DOHH2 (cell line): Measurements from ENCODE around the gene GAS7.

Experiments
- H3F3A ChIP-seq: fragments of 200-600 bp; sonication (generic), shearing (Covaris generic); 2 replicates; pipeline ENCODE4 v1.6.0; 2016; ENCODE audit warnings: antibody characterized with exemption, mild to moderate bottlenecking; ENCODE audit not compliant: control insufficient read depth, insufficient read depth
- H3K27ac ChIP-seq: fragments of 200-600 bp; sonication (generic); 2 replicates; pipeline ENCODE4 v1.5.1; 2014; ENCODE audit warnings: low read depth, mild to moderate bottlenecking, low read length, moderate library complexity
- H3K27me3 ChIP-seq: fragments of 200-600 bp; sonication (generic); 2 replicates; pipeline ENCODE4 v1.6.1; 2014; ENCODE audit warnings: mild to moderate bottlenecking, low read length, mixed read lengths; ENCODE audit not compliant: control insufficient read depth
- H3K36me3 ChIP-seq: fragments of 200-600 bp; sonication (generic); 2 replicates; pipeline ENCODE4 v1.6.1; 2014; ENCODE audit warnings: mild to moderate bottlenecking, low read length, moderate library complexity, mixed read lengths; ENCODE audit not compliant: control insufficient read depth
- H3K4me1 ChIP-seq: fragments of 200-600 bp; sonication (generic); 2 replicates; pipeline ENCODE4 v1.6.1; 2014; ENCODE audit warnings: mild to moderate bottlenecking, low read length, mixed read lengths; ENCODE audit not compliant: control insufficient read depth
- H3K4me2 ChIP-seq: fragments of 200-600 bp; sonication (generic); 2 replicates; pipeline ENCODE4 v1.6.0; 2014; ENCODE audit warnings: mild to moderate bottlenecking, low read length, moderate library complexity
- H3K4me3 ChIP-seq: fragments of 200-600 bp; sonication (generic); 2 replicates; pipeline ENCODE4 v1.5.1; 2014; ENCODE audit warnings: mild to moderate bottlenecking, low read length, mixed read lengths
- H3K79me2 ChIP-seq: fragments of 200-600 bp; sonication (generic); 2 replicates; pipeline ENCODE4 v1.6.1; 2014; ENCODE audit warnings: mild to moderate bottlenecking, low read length, mixed read lengths; ENCODE audit not compliant: control insufficient read depth
- H3K9me2 ChIP-seq: fragments of 200-600 bp; sonication (generic); replicated peaks from 2 replicates; pipeline ENCODE4 v1.6.1; 2014; ENCODE audit warnings: mild to moderate bottlenecking, low read length, mixed read lengths; ENCODE audit not compliant: control insufficient read depth
- H3K9me3 ChIP-seq: fragments of 200-600 bp; sonication (generic); 2 replicates; pipeline ENCODE4 v1.6.1; 2014; ENCODE audit warnings: antibody characterized with exemption, low read length, mixed read lengths; ENCODE audit not compliant: control insufficient read depth, insufficient read depth
- H4K20me1 ChIP-seq: fragments of 200-600 bp; sonication (generic); 2 replicates; pipeline ENCODE4 v1.6.0; 2014; ENCODE audit warnings: low read depth, mild to moderate bottlenecking, antibody characterized with exemption, low read length, moderate library complexity; ENCODE audit not compliant: control insufficient read depth, insufficient read depth
- CTCF ChIP-seq: fragments of 200-600 bp; sonication (generic); IDR thresholded peaks from one replicate; pipeline ENCODE4 v1.5.1; 2014; ENCODE audit warnings: antibody characterized with exemption, mild to moderate bottlenecking, low read depth, low read length; ENCODE audit not compliant: poor library complexity, severe bottlenecking
- EZH2phosphoT487 ChIP-seq: fragments of 200-600 bp; sonication (generic); IDR thresholded peaks from 2 replicates; pipeline ENCODE4 v1.6.1; 2017; ENCODE audit warnings: borderline replicate concordance, mild to moderate bottlenecking, antibody characterized with exemption, low read length, moderate library complexity, mixed read lengths

Gene GAS7

GRCh38 chr17:10029129-10029528 lies 169.3 kb downstream of the GAS7 start:
- H3K4me3 ChIP-seq = no peak overlapping the region
- H3K9me2 ChIP-seq = no peaks in the 10 kb centered on the region
- no peaks in the 10 kb centered on the region for H3K4me1 ChIP-seq
- H4K20me1 ChIP-seq = no peaks in the 10 kb centered on the region
- no peaks in the 10 kb centered on the region for H3K9me3 ChIP-seq
- no peaks in the 10 kb centered on the region for H3K36me3 ChIP-seq
- no peak overlapping the region for H3K27ac ChIP-seq
- no peaks in the 10 kb centered on the region for H3K27me3 ChIP-seq
- no peaks in the 10 kb centered on the region for H3F3A ChIP-seq
- H3K4me2 ChIP-seq = no peak overlapping the region
- TF ChIP-seq EZH2phosphoT487 (no peak), CTCF (no peak)
- H3K79me2 ChIP-seq = no peaks in the 10 kb centered on the region

- H3K4me1 ChIP-seq = no peaks in the 10 kb centered on the region
- no peaks in the 10 kb centered on the region for H3K27me3 ChIP-seq
- H4K20me1 ChIP-seq = no peaks in the 10 kb centered on the region
- H3K36me3 ChIP-seq = no peaks in the 10 kb centered on the region
- H3K9me3 ChIP-seq = no peaks in the 10 kb centered on the region
- H3K9me2 ChIP-seq = no peaks in the 10 kb centered on the region
- no peak overlapping the region for H3K27ac ChIP-seq
- TF ChIP-seq CTCF (no peak), EZH2phosphoT487 (no peak)
- no peaks in the 10 kb centered on the region for H3K79me2 ChIP-seq
- no peak overlapping the region for H3K4me2 ChIP-seq
- no peaks in the 10 kb centered on the region for H3F3A ChIP-seq
- H3K4me3 ChIP-seq = no peak overlapping the region
These were observed 172.2 kb downstream of the GAS7 start for GRCh38 chr17:10025976-10026901.

- H3K4me3 ChIP-seq = no peak overlapping the region
- H3K27me3 ChIP-seq = no peaks in the 10 kb centered on the region
- H3K9me3 ChIP-seq = no peaks in the 10 kb centered on the region
- H3K4me2 ChIP-seq = no peak overlapping the region
- no peaks in the 10 kb centered on the region for H3K36me3 ChIP-seq
- H3K27ac ChIP-seq = no peak overlapping the region
- no peaks in the 10 kb centered on the region for H3K9me2 ChIP-seq
- H4K20me1 ChIP-seq = no peaks in the 10 kb centered on the region
- H3K79me2 ChIP-seq = no peaks in the 10 kb centered on the region
- TF ChIP-seq EZH2phosphoT487 (no peak), CTCF (no peak)
- no peaks in the 10 kb centered on the region for H3F3A ChIP-seq
- H3K4me1 ChIP-seq = no peaks in the 10 kb centered on the region
These were observed 173.2 kb downstream of the GAS7 start for GRCh38 chr17:10025224-10025623.
